HG02840 (cell line): Measurements from ENCODE around the gene ADGRD1.
"Not testable (repeated sequence)": the region's sequence is repeated elsewhere in the genome, so short reads cannot be mapped to it uniquely, and the experiment has no call there.

Source experiments
- ATAC-seq: cut with Tn5 transposase; IDR thresholded peaks from one replicate; pipeline ENCODE4 v1.9.1; 2021; ENCODE audit warnings: mild to moderate bottlenecking, moderate library complexity, moderate number of reproducible peaks; ENCODE audit not compliant: unreplicated experiment, low FRiP score

The ADGRD1 gene

GRCh38 chr12:130953771-130954543, at the start of gene ADGRD1:
TSS of gene ADGRD1 (plus strand) at chr12:130953907. CDS start at chr12:130954466, 559 bp downstream.
- ATAC-seq = no peak

- no peak for ATAC-seq
Observed at GRCh38 chr12:130904064-130904463, 49.6 kb upstream of the ADGRD1 start.

GRCh38 chr12:130904936-130905455, 48.7 kb upstream of the ADGRD1 start:
- not testable (repeated sequence) for ATAC-seq

- ATAC-seq = no peak
Observed at GRCh38 chr12:130909111-130909510, 44.6 kb upstream of the ADGRD1 start.

GRCh38 chr12:130911193-130911592, 42.5 kb upstream of the ADGRD1 start:
- ATAC-seq = no peak

GRCh38 chr12:130911933-130912332, 41.8 kb upstream of the ADGRD1 start:
- ATAC-seq = no peak

- ATAC-seq = no peak
Observed at GRCh38 chr12:130916241-130916911, 37.3 kb upstream of the ADGRD1 start.

GRCh38 chr12:130917607-130918006, 36.1 kb upstream of the ADGRD1 start:
- no peak for ATAC-seq

GRCh38 chr12:130919086-130919485, 34.6 kb upstream of the ADGRD1 start:
- ATAC-seq = no peak

GRCh38 chr12:130920119-130920703, 33.5 kb upstream of the ADGRD1 start:
- ATAC-seq = no peak

- no peak for ATAC-seq
Observed at GRCh38 chr12:130920723-130921381, 32.9 kb upstream of the ADGRD1 start.

- ATAC-seq = no peak
Observed at GRCh38 chr12:130922511-130922953, 31.2 kb upstream of the ADGRD1 start.

GRCh38 chr12:130924966-130925665, 28.6 kb upstream of the ADGRD1 start:
- no peak for ATAC-seq

GRCh38 chr12:130925666-130926015, 28.1 kb upstream of the ADGRD1 start:
- ATAC-seq = no peak

GRCh38 chr12:130929363-130929762, 24.3 kb upstream of the ADGRD1 start:
- no peak for ATAC-seq

GRCh38 chr12:130932061-130932930, 21.4 kb upstream of the ADGRD1 start:
- no peak for ATAC-seq

- ATAC-seq = no peak
Observed at GRCh38 chr12:130933269-130933995, 20.3 kb upstream of the ADGRD1 start.

- no peak for ATAC-seq
Observed at GRCh38 chr12:130934753-130935152, 19.0 kb upstream of the ADGRD1 start.

- ATAC-seq = no peak
Observed at GRCh38 chr12:130936561-130936960, 17.1 kb upstream of the ADGRD1 start.
